NCI-H1694 (cell line): ENCODE data around the gene PPP1R11.

Source experiments
- DNase-seq: peaks from one replicate; lab custom pipeline; 2025; lab: John Stamatoyannopoulos, UW

PPP1R11 gene

DNA sequence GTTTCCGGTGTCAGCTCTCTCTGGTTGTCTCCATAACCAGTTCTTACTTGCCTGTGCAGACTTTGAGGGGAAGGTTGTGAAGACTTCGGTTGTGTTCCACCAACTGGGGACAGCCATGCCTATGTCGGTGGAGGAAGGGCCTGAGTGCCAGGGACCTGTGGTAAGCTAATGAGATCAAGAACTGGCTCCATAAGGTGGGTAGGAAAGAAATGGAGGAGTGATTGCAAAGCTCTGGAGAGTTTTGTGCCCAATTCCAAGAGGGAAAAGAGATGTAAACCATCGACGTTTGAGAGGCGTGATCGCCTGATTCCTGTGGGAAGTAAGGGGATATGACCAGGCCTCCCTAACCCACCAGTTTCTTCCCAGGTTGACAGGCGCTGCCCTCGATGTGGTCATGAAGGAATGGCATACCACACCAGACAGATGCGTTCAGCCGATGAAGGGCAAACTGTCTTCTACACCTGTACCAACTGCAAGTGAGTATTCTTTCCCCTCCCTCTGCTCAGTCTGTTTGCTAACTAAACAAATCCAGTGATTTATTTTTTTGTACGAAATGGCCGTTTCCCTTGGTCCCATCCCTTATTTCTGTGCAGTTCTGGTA, 5.0 kb upstream of the PPP1R11 start:
- no peak for DNase-seq

DNA sequence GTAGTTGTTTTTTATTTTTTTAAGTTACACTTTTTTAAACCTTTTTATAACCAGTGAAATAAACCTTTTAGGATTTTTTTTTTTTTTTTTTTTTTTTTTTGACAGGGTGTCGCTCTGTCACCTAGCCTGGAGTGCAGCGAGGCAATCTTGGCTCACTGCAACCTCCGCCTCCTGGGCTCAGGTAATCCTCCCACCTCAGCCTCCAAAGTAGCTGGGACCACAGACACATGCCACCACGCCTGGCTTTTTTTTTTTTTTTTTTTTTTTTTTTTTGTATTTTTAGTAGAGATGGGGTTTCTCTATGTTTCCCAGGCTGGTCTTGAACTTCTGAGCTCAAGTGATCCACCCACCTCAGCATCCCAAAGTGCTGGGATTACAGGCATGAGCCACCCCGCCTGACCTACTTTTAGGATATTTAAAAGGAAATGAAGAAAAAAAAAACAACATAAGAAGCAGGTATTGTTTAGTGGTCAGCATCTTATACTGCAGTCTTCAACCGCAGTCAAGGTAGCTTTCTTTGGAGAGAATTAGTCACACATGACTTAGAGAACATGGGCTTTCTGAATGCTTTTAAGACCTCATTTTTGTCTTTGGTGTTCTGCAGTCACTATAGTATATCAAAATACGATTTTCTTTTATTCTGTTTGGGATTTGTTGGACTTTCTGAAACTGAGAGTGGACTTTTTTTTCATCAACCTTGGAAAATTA, 4.4 kb upstream of the PPP1R11 start:
- no peak for DNase-seq

DNA sequence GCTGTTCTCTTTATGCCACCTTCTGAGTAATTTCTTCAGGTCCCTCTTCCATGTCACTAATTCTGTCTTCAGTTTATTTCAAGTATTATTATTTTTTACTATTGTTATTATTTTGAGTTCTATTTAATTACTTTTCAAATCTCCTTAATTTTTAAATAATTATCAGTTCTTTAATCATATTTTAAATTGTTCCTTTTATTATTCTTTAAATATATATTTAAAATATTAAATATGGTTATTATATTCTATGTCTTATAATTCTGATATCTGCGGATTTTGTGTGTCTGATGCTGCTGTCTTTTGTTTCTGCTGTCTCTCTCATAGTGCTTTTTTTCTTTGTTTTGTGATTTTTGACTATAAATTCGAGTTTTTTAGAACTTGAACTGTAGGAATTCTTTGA, 3.7 kb upstream of the PPP1R11 start:
- no peak for DNase-seq

DNA sequence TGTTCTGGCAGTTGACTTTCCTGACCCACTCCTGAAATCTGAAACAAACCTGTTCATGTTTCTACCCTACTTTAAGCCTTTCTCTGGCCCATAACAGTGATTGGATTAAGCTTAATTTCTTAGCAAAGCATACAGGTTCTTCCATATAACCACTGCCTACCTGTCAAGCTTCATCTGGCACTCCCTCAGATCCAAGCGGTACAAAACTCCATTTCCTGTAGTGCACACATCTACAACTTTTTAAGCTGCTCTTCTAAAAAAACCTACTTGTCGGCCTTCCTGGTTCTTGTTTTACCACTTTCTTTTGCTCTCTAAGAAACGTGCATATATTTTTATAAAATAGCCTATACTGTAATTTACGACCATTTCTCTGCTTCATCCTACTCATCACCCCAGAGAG, 916 bp upstream of the PPP1R11 start:
- DNase-seq, result no peak

DNA sequence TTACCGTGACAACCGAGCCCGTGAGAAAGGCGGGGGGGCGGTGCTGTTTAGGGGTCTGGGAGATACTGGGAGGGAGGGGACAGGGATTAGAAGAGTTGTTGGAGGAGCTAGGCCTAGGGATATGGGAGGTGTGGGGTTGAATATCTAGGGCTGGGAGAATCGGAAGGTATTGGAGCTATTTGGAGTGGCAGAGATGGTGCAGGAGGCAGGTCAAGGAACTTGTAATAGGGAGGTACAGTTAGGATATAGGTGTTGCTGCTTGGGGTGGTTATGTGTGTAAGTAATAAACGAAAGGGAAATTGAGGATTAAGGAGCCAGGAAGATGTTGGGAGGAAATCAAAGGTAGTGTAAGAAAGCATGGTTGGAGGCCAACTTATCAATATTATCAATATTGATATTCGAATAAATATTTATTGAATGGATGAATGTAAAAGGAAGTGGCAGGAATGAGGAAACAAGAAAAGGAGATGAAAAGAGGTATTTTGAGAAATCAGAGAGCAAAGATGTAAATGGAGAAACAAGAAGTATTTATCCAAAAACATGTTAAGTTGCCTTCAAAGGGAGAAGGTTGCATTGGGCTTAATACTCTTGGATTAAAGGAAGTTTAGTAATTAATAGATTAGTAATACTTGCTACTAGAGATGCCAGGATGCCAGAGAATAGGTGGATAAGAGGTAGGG, 602 bp downstream of the PPP1R11 start:
- DNase-seq, result no peak

DNA sequence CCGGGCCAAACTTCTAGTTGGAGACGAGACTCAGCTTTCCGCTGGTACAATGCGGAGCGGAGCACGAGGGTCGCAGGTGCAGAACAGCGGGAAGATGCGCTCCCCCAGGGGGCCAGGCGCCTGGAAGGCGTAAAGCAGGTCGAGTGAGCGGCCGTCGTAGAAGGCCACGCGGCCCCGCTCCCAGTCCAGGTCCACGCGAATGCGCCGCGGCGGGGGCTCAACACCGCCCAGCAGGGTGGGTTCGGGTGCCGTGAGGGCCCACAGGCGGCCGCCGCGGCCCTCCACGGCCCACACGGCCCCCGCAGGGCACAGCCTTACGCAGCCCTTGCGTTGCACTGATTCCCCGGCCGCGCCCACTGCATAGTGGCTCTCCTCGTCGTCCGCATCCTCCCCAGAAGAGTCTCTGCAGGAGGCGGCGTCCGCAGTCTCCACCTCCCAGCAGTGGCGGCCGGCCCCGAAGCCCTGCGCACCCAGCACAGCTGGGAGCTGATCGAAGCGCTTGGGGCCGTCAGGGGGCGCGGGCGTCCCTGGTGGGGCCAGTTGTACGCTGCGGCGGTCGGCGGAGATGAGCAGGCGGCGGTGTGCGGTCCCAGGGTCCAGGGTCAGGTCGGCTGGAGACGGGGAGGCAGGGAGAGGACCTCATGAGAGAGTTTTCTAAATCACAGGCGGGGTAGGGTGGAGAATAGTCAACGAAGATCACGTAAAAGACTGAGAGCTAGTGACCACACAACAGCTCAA, 4.3 kb downstream of the PPP1R11 start:
- no peak for DNase-seq

DNA sequence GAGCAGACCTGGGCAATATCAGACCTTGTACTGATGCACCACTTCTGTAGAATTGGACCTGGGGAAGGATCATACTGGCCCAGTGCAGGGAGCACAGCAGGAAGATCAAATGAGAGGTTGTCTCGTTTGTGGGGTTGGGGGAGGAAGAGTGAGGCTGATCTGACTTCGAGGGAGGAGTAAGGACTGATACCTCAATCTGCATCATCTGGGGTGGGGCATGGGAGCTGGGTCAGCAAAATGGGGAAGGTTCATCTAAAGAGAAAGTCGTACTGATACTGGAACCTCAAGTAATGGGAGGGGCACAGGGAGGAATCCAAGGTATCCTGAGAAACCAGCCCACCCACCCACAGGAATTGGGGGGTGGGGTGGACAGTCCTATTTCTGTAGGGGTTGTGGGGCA, 4.9 kb downstream of the PPP1R11 start:
- no peak for DNase-seq

DNA sequence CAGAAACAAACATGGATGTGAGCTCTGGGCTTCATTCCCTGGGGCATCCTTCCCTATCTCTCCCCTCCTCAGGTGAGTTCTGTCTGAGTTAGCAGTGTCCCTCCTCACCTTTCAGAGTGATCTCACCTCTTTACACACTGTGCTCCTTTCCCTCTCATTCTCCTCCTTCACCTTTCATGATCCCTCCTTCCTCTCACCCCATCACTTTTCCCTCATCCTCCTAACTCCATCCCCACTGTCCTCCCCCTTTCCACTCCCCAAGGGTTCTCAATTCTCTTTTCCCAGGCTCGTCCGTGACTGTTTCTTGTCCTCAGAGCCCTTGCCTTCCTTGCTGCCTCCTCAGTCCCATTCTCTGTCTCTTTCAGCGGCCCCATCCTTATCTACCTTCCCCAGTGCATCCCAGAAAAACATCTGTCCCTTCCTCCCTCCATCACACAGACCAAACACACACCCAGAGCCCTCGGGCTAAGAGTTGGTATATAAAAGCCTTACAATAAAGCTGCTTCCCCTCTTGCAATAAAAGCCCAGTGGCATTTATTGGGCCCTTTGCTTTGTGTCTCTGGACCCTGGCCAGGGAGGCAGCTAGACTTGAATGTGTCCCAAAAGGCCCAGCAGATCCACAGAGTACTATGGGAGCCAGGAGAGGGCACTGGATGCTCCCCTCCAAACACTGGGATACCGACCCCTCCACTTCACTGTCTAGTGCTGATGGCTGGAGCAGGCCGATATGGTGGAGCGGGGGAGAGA, 6.7 kb downstream of the PPP1R11 start:
- no peak for DNase-seq

DNA sequence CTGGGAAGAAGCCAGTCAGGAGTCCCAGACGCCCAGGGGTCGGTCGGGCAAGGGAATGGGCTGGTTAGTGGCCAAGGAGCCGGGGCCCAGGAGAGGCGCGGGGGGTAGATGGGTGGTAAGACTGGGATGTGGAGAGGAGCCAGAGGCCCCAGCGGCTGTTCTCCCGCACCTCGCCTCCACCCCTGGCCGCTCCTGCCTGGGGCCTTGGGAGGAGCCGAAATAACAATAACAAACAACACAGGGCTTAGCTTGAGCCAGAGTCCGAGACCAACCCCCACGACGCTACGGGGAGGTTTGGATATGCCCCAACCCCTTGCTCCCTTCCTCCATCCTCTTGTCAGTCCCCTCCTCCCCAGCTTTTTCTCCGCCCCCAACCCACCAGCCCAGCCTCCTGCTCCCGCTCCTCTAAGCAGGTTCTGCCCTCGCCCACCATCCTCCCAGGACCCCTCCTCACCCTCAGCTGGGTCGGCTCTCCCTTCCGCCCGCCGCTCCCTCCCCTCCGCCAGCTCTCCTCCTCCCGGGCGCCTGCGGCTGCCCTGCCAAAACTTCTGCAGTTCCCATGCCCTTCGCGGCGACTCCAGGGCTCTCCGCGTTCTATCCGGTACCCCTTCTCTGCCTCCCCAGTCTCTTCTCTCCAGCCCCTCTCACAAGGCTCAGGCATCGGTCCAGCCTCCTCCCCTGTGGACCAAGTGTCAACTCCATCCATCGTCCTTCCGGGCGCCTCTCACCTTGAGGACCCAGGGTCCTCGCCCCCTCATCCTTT, 7.5 kb downstream of the PPP1R11 start:
- DNase-seq, result no peak

DNA sequence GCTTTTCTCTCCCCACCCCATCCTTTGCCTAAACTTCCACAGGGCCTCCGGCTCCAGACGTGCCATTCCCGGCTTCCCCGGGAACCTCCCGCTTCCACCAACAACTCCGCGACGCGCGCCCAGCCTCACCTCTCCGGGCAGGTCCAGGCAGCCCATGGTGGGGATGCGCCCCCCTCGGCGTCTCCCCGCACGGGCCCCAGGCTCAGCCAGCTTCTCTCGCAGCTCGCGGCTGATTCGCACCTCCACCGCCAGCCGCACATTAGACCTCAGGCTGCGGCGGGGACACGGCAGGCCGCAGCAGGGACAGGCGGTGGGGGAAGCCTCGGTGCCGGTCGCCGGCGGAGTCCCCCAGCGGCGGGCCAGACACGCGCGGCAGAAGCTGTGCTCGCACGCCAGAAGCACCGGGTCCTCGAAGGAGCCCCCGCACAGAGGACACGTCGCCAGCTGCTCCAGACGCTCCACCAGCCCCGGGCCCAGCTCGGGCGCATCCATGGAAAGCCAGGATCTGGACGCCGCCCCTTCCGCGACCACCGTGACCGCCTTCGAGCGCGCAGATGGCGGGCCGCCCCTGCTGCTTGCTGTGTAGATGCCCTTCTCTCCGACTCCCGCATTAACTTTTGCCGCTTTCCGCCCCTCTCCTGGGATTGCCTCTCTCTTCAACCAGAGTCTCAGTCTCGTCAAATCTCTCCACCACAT, 8.2 kb downstream of the PPP1R11 start, which contains the start of gene RNF39:
RNF39 (minus strand) TSS at position 676 of the 696 bp plus-strand sequence; CDS start at position 492, 184 bp downstream.
- no peak for DNase-seq

DNA sequence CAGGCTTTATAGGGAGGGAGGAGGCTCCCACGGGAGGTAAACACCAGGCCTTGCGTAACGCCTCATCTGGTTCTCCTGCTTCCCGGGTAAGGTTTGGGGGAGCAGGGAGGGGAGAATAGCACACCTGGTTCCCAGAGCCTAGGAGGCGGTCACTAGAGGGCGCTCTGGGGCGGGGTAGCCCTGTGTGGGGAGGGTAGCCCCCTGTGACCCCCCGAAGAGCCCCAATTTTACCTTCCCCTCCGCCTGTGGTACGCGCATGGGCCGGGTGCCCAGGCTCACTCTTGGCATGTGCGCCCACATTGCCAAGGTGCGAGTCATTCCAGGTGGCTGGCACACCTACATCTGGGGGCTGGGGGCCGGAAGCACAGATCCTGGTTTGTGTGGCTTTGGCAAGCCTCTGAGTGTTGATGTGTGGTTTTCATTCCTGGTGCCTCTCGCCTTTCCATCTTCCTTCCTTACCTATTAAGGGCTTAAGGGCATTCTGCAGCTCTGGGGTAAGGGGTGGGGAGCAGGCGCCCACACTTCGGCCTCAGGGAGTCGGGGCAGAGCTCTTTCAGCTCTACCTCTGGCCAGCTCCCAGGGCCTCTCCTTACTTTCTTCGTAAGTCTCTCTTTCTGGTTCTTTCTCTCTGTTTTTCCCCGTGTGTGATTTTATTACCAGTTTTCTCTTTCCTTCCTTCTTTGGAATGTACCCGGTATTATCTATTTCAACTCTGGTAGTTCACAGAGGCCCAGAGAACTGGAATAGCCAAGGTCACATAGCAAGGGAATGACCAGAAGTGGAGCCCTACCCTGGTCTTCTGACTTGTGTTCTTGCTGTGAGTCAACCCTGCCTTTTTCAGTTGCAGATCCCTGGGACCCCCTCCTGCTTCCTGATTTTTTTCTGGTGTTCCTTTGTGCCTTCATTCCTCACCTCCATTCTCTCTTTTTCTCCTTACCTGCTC, 9.1 kb downstream of the PPP1R11 start:
- DNase-seq, result no peak

DNA sequence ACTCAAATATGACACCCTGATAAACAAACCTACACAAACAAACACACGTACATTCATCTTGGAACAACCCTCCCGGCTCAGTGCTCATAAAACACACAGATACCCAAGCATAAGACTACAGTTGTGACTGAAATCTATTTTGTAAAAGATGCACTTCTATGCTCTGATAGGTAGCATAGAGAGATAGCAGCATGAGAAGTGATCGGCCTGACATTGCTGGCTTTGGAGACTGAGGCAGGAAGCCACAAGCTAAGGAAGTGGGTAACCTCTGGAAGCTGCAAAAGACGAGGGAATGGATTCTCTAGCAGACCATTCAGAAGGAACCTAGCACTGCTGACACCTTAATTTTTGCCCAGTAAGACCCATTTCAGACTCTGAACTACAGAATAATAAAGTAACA, 10.2 kb downstream of the PPP1R11 start:
- no peak for DNase-seq

DNA sequence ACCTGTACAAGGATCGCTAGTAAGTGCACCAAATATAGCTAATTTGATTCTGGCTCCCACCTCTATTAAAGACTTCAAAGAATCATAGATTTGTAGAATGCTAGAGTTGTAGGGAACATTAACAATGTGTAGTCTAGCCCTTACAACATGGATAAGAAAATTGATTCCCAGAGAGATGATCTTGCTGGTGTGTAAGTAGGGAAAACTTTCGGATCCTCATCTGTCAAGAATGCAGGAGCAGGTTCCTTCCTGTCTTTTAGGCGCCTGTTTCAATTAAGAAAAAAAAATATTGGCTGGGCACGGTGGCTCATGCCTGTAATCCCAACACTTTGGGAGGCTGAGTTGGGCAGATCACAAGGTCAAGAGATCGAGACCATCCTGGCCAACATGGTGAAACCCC, 20.9 kb downstream of the PPP1R11 start:
- DNase-seq, result no peak

DNA sequence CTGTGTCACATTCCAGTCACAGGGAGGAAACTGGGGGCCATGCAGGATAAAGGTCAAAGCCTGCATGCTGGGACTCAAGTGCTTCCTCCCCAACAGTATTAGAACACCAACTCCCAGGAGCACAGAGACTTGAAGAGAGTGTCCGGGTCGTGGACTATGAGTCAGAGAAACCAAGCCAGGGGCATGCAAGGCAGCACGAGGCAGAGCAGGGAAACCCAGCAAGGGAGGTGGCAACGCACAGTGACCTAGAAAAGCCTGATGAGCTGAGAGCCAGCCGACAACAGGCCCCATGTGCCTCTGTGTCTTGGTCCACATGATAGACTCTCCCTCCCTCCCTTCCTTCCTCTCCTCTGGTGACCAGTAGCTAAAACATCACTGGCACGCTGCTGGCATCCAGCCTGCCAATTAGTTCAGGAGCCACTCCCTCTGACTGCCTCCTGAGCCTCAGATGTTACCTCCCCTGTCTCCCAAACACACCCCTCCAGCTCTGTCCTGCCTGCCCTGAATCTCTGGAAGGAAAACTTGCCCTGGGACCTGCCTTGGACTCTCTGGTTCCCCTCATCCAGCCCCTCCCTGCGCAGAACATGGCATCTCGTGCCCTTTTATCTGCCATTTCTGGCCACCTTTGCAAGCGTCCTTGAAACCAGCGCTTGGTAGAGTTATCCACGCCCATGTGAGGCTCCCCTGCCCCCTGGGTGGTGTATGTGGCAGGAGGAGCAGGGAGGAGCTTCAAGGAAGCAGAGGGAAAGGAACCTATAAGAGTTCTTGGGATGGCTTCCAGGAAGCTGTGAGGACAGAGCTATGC, 24.8 kb downstream of the PPP1R11 start:
- DNase-seq, result no peak

DNA sequence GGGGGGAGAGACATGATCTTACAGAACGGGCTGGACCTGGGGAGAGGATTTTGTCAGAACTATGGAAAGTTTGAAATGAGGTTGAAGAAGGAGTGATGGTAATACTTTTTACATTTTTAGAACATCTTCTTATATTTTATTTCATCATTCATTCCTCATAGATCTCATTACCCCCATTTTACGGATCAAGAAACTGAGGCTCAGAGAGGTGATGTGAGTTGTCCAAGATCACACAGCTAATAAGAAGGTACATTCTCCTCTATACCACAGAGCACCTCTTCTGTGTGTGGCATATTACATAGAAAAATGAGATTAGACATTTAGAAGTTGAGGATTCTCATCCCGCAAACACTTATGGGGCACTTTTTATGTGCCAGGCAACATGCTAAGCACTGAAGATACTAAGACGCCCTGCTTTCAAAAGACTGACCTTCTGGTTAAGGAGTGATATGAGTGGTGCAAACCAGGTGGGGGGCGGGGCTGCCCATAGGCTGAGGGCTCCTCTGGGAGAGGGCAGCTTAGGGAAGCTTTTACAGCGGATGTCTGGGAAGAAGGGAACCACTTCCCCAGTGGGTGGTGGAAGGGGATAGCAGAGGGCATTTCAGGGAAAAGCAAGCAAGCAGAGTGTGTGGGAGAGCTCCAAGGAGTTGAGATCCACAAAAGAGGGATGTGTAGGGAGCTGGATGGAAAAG, 26.0 kb downstream of the PPP1R11 start:
- DNase-seq, result no peak

DNA sequence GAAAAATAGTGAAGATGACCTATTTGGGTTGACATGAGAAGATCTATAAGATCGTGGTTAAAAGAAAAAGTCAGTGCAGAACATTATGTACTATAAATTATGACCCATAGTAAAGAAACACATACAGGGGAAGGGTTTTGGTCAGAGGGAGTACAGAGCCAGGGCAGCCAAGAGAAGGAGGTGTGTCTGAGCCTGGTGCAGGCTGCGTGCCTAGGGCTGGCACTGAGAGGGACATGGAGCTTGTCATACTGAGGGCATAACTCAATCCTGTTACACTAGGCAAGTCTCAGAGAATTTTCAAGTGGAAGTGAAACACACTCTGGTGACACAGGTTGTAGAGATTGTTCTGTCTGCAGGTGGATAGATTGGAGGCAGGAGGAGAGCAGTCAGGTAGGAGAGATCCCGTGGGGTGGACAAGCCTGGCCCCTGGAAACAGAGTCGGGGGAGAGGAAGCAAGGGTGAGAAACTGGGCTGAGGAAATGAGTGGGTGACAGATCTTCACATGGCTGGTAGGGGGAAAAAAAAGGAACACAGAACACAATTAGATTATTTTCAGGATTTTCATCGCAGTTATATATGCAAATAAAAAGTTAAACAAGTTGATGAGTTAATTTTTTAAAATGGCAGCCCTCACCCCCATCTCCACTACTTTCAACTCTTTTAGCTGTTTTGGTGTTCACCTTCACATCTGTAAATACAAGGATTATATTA, 27.1 kb downstream of the PPP1R11 start:
- DNase-seq, result no peak

DNA sequence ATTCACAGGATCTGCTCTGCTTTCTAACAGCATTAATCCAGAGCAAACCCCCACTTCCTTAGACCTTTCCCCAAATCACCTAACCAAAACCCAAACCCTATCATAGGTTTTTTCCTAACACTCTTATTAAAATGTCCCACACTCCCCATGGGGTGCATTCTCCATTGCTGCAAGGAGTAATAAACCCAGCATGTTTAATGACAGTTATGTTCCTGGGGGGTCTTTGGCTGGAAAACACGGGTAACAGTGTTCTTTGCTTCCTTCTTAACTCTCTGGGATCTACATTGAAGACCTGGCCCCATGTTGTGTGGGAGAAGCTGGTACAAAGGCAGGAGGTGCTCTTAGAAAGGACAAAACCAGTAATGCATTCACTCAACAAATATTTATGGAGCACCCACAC, 29.8 kb downstream of the PPP1R11 start:
- DNase-seq, result no peak
